Thoracic aorta (tissue), 2 donors: ENCODE measurements around the gene FARS2. TPM values are rescaled to one million over a fixed set of nuclear protein-coding genes. Genes with fewer than 3 reads are reported as not detected.

Experiments used
- ATAC-seq: fragments of 150-250 bp; one replicate; pipeline ENCODE4 v1.8.0; 2017; ENCODE audit warnings: low read depth; ENCODE audit not compliant: insufficient number of reproducible peaks, low FRiP score
- DNase-seq: peaks from one replicate; pipeline ENCODE4 v3.0.0-alpha.2; 2020; ENCODE audit warnings: low spot score
- H3K27ac ChIP-seq, 2 donors: fragments of 200-600 bp; sonication (generic); 1 replicate in 1 of 2; 2 replicates in 1 of 2; pipeline ENCODE4 v1.5.1; 2016; ENCODE audit warnings: mild to moderate bottlenecking in 2 of 2, moderate library complexity in 2 of 2
- H3K27me3 ChIP-seq: fragments of 200-600 bp; sonication (generic); replicated peaks from 2 replicates; pipeline ENCODE4 v1.6.0; 2016; ENCODE audit warnings: mild to moderate bottlenecking; ENCODE audit not compliant: insufficient read depth
- H3K36me3 ChIP-seq: fragments of 200-600 bp; sonication (generic); one replicate; pipeline ENCODE4 v1.5.1; 2016
- H3K4me1 ChIP-seq, 2 donors: fragments of 200-600 bp; sonication (generic); 1 replicate in 1 of 2; 2 replicates in 1 of 2; pipeline versions ENCODE4 v1.5.1 to v1.6.0; 2016; ENCODE audit warnings: low read depth in 2 of 2, mild to moderate bottlenecking in 1 of 2; ENCODE audit not compliant: control insufficient read depth in 1 of 2
- H3K4me3 ChIP-seq: fragments of 200-600 bp; sonication (generic); 2 replicates; pipeline ENCODE4 v1.5.1; 2016; ENCODE audit warnings: mild to moderate bottlenecking
- H3K9me3 ChIP-seq: fragments of 200-600 bp; sonication (generic); 2 replicates; pipeline ENCODE4 v1.5.1; 2016
- CTCF ChIP-seq: fragments of 200-600 bp; sonication (generic); IDR thresholded peaks from one replicate; pipeline ENCODE4 v1.5.1; 2019; ENCODE audit warnings: antibody characterized with exemption
- total RNA-seq, 2 donors: library from RNA; depleted of rRNA; stranded (reverse); fragments of >200 nt; gene quantifications; one replicate each; pipeline versions ENCODE4 v1.1.0 to v1.2.3, GENCODE V29; 2016

The FARS2 gene
- total RNA-seq, 2 donors from 2014 or later = 10.4 to 11.6 TPM

GRCh38 chr6:5510331-5511133, 249.2 kb downstream of the FARS2 start:
- H3K36me3 ChIP-seq = no peaks in the 10 kb centered on the region
- DNase-seq = no peak
- H3K27me3 ChIP-seq = no peaks in the 10 kb centered on the region
- no peak overlapping the region for H3K27ac ChIP-seq
- no peak for TF ChIP-seq CTCF
- no peak for ATAC-seq
- no peaks in the 10 kb centered on the region for H3K4me1 ChIP-seq
- H3K4me3 ChIP-seq = no peak overlapping the region
- H3K9me3 ChIP-seq = no peaks in the 10 kb centered on the region

GRCh38 chr6:5511954-5512353, 250.6 kb downstream of the FARS2 start:
- ATAC-seq (no peak), DNase-seq (no peak)
- Histone ChIP-seq H3K27ac (no peak overlapping the region), H3K4me1 (no peaks in the 10 kb centered on the region), H3K4me3 (no peak overlapping the region), H3K27me3 (no peaks in the 10 kb centered on the region), H3K36me3 (no peaks in the 10 kb centered on the region), H3K9me3 (no peaks in the 10 kb centered on the region)
- TF ChIP-seq CTCF = no peak

GRCh38 chr6:5512422-5512821, 251.1 kb downstream of the FARS2 start:
- ATAC-seq = no peak
- DNase-seq = no peak
- no peaks in the 10 kb centered on the region for H3K27me3 ChIP-seq
- H3K4me1 ChIP-seq = no peaks in the 10 kb centered on the region
- no peak overlapping the region for H3K4me3 ChIP-seq
- no peaks in the 10 kb centered on the region for H3K9me3 ChIP-seq
- no peaks in the 10 kb centered on the region for H3K36me3 ChIP-seq
- TF ChIP-seq CTCF = no peak
- H3K27ac ChIP-seq = no peak overlapping the region

- H3K36me3 ChIP-seq = no peaks in the 10 kb centered on the region
- TF ChIP-seq CTCF = no peak
- H3K27ac ChIP-seq = no peak overlapping the region
- H3K9me3 ChIP-seq = no peaks in the 10 kb centered on the region
- H3K4me3 ChIP-seq = no peak overlapping the region
- ATAC-seq (no peak), DNase-seq (no peak)
- H3K27me3 ChIP-seq = no peaks in the 10 kb centered on the region
- H3K4me1 ChIP-seq = no peaks in the 10 kb centered on the region
Observed at GRCh38 chr6:5513408-5513807, 252.1 kb downstream of the FARS2 start.

- H3K27me3 ChIP-seq = no peaks in the 10 kb centered on the region
- DNase-seq (no peak), ATAC-seq (no peak)
- no peak overlapping the region for H3K4me3 ChIP-seq
- no peaks in the 10 kb centered on the region for H3K36me3 ChIP-seq
- no peak for TF ChIP-seq CTCF
- H3K27ac ChIP-seq = no peak overlapping the region
- no peaks in the 10 kb centered on the region for H3K9me3 ChIP-seq
- no peaks in the 10 kb centered on the region for H3K4me1 ChIP-seq
Observed at GRCh38 chr6:5514353-5514752, 253.0 kb downstream of the FARS2 start.
